Measurements from ENCODE around the gene COL5A2. TPM values are rescaled to one million over a fixed set of nuclear protein-coding genes. Genes with fewer than 3 reads are reported as not detected.

COL5A2 gene
- total RNA-seq, 1 donor from 2014 or later, result 64.2 TPM

- peaks cover under 1 to 19% of the 10 kb centered on the region in 2 donors for H3K4me1 ChIP-seq
- intact Hi-C loops (cut with DNase I), result no loop called here
- no peaks in the 10 kb centered on the region for H3K36me3 ChIP-seq
- H3K27me3 ChIP-seq, result no peaks in the 10 kb centered on the region
- no peaks in the 10 kb centered on the region for H3K9me3 ChIP-seq
- no peak overlapping the region for H3K4me3 ChIP-seq
- H3K27ac ChIP-seq, result peak overlapping the region; percentile 38 to 54
- no peak for DNase-seq (ENCODE audit: low spot score in 2 of 2)
- TF ChIP-seq, protein P1, sequence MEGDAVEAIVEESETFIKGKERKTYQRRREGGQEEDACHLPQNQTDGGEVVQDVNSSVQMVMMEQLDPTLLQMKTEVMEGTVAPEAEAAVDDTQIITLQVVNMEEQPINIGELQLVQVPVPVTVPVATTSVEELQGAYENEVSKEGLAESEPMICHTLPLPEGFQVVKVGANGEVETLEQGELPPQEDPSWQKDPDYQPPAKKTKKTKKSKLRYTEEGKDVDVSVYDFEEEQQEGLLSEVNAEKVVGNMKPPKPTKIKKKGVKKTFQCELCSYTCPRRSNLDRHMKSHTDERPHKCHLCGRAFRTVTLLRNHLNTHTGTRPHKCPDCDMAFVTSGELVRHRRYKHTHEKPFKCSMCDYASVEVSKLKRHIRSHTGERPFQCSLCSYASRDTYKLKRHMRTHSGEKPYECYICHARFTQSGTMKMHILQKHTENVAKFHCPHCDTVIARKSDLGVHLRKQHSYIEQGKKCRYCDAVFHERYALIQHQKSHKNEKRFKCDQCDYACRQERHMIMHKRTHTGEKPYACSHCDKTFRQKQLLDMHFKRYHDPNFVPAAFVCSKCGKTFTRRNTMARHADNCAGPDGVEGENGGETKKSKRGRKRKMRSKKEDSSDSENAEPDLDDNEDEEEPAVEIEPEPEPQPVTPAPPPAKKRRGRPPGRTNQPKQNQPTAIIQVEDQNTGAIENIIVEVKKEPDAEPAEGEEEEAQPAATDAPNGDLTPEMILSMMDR (IDR thresholded peaks at IDR 0.05), result no peak
These were observed 31.6 kb downstream of the COL5A2 start for GRCh38 chr2:189147989-189148388.

DNA sequence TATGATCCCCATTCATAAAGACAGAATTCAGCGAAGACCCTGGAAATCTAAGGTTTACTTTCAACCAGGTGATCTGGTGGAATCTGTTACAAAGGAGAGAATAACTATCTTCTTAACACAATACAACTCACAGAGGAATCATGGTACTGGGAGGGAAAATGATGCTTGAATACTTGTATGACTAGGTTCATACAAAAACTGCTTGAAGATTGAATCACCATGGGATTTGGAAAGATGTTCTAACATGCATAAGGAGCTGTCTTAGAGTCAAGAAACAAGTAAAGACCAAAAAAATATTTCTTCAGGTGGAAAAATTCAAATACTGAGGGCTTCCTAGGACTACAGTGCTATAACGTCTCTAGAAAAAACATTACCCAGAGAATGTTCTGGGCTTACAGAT, 32.2 kb downstream of the COL5A2 start:
- no peaks in the 10 kb centered on the region for H3K36me3 ChIP-seq
- H3K9me3 ChIP-seq, result no peaks in the 10 kb centered on the region
- no peaks in the 10 kb centered on the region for H3K27me3 ChIP-seq
- intact Hi-C loops (cut with DNase I), result no loop called here
- no peak for DNase-seq (ENCODE audit: low spot score in 2 of 2)
- peaks cover 0 to 17% of the 10 kb centered on the region in 2 donors for H3K4me1 ChIP-seq
- TF ChIP-seq, protein P1 (IDR thresholded peaks at IDR 0.05), result no peak
- H3K27ac ChIP-seq, result peak overlapping the region in 1 of 2 donors; percentile 38
- no peak overlapping the region for H3K4me3 ChIP-seq

GRCh38 chr2:189146553-189146952, 33.0 kb downstream of the COL5A2 start:
- intact Hi-C loops (cut with DNase I), result no loop called here
- TF ChIP-seq, protein P1 (IDR thresholded peaks at IDR 0.05), result no peak
- Histone ChIP-seq H3K4me3 (no peak overlapping the region), H3K36me3 (no peaks in the 10 kb centered on the region), H3K27me3 (no peaks in the 10 kb centered on the region), H3K4me1 (peaks cover 0 to 17% of the 10 kb centered on the region in 2 donors), H3K9me3 (no peaks in the 10 kb centered on the region), H3K27ac (peak overlapping the region; percentile 11 to 38)
- DNase-seq (ENCODE audit: low spot score in 2 of 2), result no peak

GRCh38 chr2:189144700-189145211, 34.8 kb downstream of the COL5A2 start:
- intact Hi-C loops (cut with DNase I), result no loop called here
- H3K9me3 ChIP-seq, result no peaks in the 10 kb centered on the region

DNA sequence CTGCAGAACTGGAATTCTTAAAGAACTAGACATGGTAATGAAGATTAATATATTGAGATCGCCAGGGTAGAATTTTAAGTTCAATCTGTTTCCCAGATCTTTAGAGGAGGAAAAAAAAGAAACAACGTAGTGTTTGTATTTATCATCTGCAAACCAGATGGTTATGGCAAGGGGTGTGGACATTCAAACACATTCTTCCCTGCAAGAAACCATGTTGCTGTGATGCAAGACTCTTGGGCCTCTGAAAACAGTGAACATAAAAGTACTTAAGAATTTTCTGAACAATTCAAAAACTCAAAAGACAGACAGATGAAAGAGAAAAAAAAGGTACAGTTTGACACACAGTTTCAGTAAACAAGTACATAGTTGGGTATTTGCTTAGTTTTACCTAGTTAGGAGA, 35.6 kb downstream of the COL5A2 start:
- DNase-seq (ENCODE audit: low spot score in 2 of 2), result no peak
- H3K36me3 ChIP-seq, result no peaks in the 10 kb centered on the region
- no peak overlapping the region for H3K27ac ChIP-seq
- H3K9me3 ChIP-seq, result no peaks in the 10 kb centered on the region
- peaks cover 0 to 7% of the 10 kb centered on the region in 2 donors for H3K4me1 ChIP-seq
- no peaks in the 10 kb centered on the region for H3K27me3 ChIP-seq
- no peak overlapping the region for H3K4me3 ChIP-seq
- TF ChIP-seq, protein P1 (IDR thresholded peaks at IDR 0.05), result no peak
- intact Hi-C loops (cut with DNase I), result no loop called here

More at GRCh38 chr2:189144700-189145211, 34.8 kb downstream of the COL5A2 start:
- Histone ChIP-seq H3K4me1 (peaks cover 0 to 7% of the 10 kb centered on the region in 2 donors), H3K27me3 (no peaks in the 10 kb centered on the region), H3K36me3 (no peaks in the 10 kb centered on the region), H3K4me3 (no peak overlapping the region), H3K27ac (peak overlapping the region in 1 of 2 donors; percentile 16)
- TF ChIP-seq, protein P1 (IDR thresholded peaks at IDR 0.05), result no peak
- no peak for DNase-seq (ENCODE audit: low spot score in 2 of 2)

All from ascending aorta (tissue), 2 donors.